ENCODE results near the gene COMTD1. TPM values are rescaled to one million over a fixed set of nuclear protein-coding genes. Genes with fewer than 3 reads are reported as not detected.
"Not testable (repeated sequence)": the region's sequence is repeated elsewhere in the genome, so short reads cannot be mapped to it uniquely, and the experiment has no call there.

The COMTD1 gene
- total RNA-seq, 3 donors from 2014 or later (not counting 1 experiment from before 2014, with no cell fraction given): 19.9 to 25.1 (median 20.1) TPM

DNA sequence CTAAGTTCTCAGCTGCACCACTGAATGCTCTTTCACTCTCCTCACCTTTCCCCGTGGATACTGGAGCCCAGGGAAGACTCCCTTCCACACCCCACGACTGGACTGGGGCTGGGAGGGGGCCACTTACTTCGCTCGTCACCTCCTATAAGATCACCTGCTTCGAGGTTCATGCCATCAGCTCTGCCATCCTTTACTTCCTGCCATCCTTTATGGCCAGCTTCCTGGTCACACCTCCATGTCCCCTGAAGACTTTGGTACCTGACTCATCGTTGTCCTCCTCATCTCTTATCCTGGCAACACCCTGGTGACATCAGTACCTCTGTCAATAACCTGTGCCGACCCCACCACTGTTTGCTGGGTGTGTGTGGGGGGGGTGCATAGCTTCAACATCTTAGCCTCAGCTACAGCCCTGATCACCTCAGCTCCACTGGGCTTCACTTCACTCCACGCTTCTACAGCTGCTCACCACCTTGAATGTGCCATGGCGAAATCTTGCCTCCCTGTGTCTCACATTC lies 33.9 kb downstream of the COMTD1 start:
- Mint-ChIP-seq H3K27ac (no peak overlapping the region), H3K4me1 (peaks cover 0 to 7% of the 10 kb centered on the region in 2 donors), H3K36me3 (no peaks in the 10 kb centered on the region), H3K9me3 (no peaks in the 10 kb centered on the region), H3K4me3 (no peak overlapping the region), H3K27me3 (ENCODE audit: low read depth in 2 of 2) (no peaks in the 10 kb centered on the region)
- Histone ChIP-seq H3K27ac (ENCODE audit: low read length) (no peak overlapping the region), H3K4me3 (ENCODE audit: low read length) (no peak overlapping the region), H3K36me3 (ENCODE audit: control insufficient read depth, insufficient read depth, low read length) (no peaks in the 10 kb centered on the region), H3K9me3 (ENCODE audit: control insufficient read depth, insufficient read depth, low read length) (no peaks in the 10 kb centered on the region), H3K4me1 (ENCODE audit: control insufficient read depth, insufficient read depth, low read length) (no peaks in the 10 kb centered on the region), H3K27me3 (ENCODE audit: control insufficient read depth, insufficient read depth, low read length) (no peaks in the 10 kb centered on the region)
- intact Hi-C loops (cut with micrococcal nuclease): no loop called here
- no peak for ATAC-seq
- no peak for DNase-seq
- no peak for TF ChIP-seq CTCF (IDR thresholded peaks at IDR 0.05)
- 87% methylated on average over 8 of the region's 9 CpGs for WGBS (ENCODE audit: insufficient coverage)

GRCh38 chr10:75199949-75200348 lies 35.8 kb downstream of the COMTD1 start:
- H3K27me3 ChIP-seq (ENCODE audit: control insufficient read depth, insufficient read depth, low read length); intact Hi-C loops (cut with micrococcal nuclease); ATAC-seq; H3K36me3 ChIP-seq (ENCODE audit: control insufficient read depth, insufficient read depth, low read length); H3K4me1 Mint-ChIP-seq; H3K4me1 ChIP-seq (ENCODE audit: control insufficient read depth, insufficient read depth, low read length); H3K36me3 Mint-ChIP-seq; H3K4me3 ChIP-seq (ENCODE audit: low read length); DNase-seq; H3K9me3 ChIP-seq (ENCODE audit: control insufficient read depth, insufficient read depth, low read length); H3K27ac ChIP-seq (ENCODE audit: low read length); H3K4me3 Mint-ChIP-seq; H3K27me3 Mint-ChIP-seq (ENCODE audit: low read depth in 2 of 2); H3K27ac Mint-ChIP-seq; H3K9me3 Mint-ChIP-seq: not testable (repeated sequence)
- WGBS (ENCODE audit: insufficient coverage): 97% methylated on average over 6 of the region's 6 CpGs

DNA sequence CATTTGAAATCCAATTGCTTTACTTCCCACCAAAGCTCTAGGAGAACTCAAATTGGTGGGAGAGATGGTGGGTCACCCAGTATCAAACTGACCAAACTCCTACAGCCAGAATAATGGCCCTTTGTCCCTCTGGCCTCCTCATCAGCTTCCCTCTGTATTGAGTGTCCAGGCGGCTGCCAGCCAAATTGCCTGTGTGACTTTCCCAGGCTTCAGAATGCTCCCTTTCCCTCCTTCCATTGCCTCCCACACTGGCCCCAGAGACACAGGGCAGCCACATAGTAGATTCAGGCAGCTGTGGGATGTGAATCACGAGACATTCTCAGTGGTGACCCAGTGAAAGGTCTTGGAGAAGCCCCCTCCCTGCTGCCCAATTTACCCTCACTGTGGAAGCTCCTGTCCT lies 37.9 kb downstream of the COMTD1 start:
- 92% methylated on average over 2 of the region's 2 CpGs for WGBS (ENCODE audit: insufficient coverage)
- Histone ChIP-seq H3K27ac (ENCODE audit: low read length) (no peak overlapping the region), H3K4me3 (ENCODE audit: low read length) (no peak overlapping the region), H3K36me3 (ENCODE audit: control insufficient read depth, insufficient read depth, low read length) (no peaks in the 10 kb centered on the region), H3K27me3 (ENCODE audit: control insufficient read depth, insufficient read depth, low read length) (no peaks in the 10 kb centered on the region), H3K9me3 (ENCODE audit: control insufficient read depth, insufficient read depth, low read length) (no peaks in the 10 kb centered on the region), H3K4me1 (ENCODE audit: control insufficient read depth, insufficient read depth, low read length) (no peaks in the 10 kb centered on the region)
- H3K4me1 Mint-ChIP-seq: peaks cover 0 to 7% of the 10 kb centered on the region in 2 donors
- no peaks in the 10 kb centered on the region for H3K36me3 Mint-ChIP-seq
- H3K9me3 Mint-ChIP-seq: no peaks in the 10 kb centered on the region
- no peak overlapping the region for H3K4me3 Mint-ChIP-seq
- H3K27me3 Mint-ChIP-seq (ENCODE audit: low read depth in 2 of 2): no peaks in the 10 kb centered on the region
- intact Hi-C loops (cut with micrococcal nuclease): no loop called here
- ATAC-seq (no peak), DNase-seq (no peak)
- H3K27ac Mint-ChIP-seq: no peak overlapping the region
- no peak for TF ChIP-seq CTCF (IDR thresholded peaks at IDR 0.05)

DNA sequence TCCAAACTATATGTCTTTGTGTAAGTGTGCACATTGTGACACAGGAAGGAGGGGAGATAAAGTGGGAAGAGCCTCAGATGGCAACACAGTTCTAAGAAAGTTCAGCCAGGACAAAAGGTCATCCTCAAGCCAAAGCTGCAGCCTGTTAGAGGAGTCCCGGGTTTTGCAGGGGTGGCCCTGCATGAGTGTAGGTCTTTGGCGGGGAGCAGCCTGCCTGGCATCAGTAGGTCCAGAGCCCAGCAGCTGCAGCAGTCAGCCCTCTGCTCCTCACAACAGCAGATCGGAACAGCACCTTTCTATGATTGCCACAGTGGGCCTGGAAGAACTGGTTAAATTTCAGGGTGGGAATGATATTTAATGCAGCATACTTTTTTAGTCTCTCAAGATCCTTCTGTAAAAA lies 38.7 kb downstream of the COMTD1 start:
- no peak overlapping the region for H3K4me3 ChIP-seq (ENCODE audit: low read length)
- H3K9me3 ChIP-seq (ENCODE audit: control insufficient read depth, insufficient read depth, low read length): no peaks in the 10 kb centered on the region
- ATAC-seq: no peak
- Mint-ChIP-seq H3K4me3 (no peak overlapping the region), H3K36me3 (no peaks in the 10 kb centered on the region), H3K27me3 (ENCODE audit: low read depth in 2 of 2) (no peaks in the 10 kb centered on the region), H3K4me1 (peaks cover 0 to 3% of the 10 kb centered on the region in 2 donors), H3K27ac (no peak overlapping the region), H3K9me3 (no peaks in the 10 kb centered on the region)
- no peaks in the 10 kb centered on the region for H3K36me3 ChIP-seq (ENCODE audit: control insufficient read depth, insufficient read depth, low read length)
- 90% methylated on average over 3 of the region's 3 CpGs for WGBS (ENCODE audit: insufficient coverage)
- intact Hi-C loops (cut with micrococcal nuclease): no loop called here
- no peak for TF ChIP-seq CTCF (IDR thresholded peaks at IDR 0.05)
- DNase-seq: no peak
- H3K4me1 ChIP-seq (ENCODE audit: control insufficient read depth, insufficient read depth, low read length): no peaks in the 10 kb centered on the region
- no peak overlapping the region for H3K27ac ChIP-seq (ENCODE audit: low read length)
- H3K27me3 ChIP-seq (ENCODE audit: control insufficient read depth, insufficient read depth, low read length): no peaks in the 10 kb centered on the region

Measured in natural killer cell (primary cell).